GM13976 (cell line): Measurements from ENCODE around the gene ZC3H7A.

ENCODE experiments used
- DNase-seq: peaks from one replicate; pipeline ENCODE4 v3.0.0; 2012; ENCODE audit warnings: low spot score
- CTCF ChIP-seq: IDR thresholded peaks from 2 replicates; pipeline ENCODE4 v1.5.1; 2012; ENCODE audit warnings: borderline replicate concordance, mild to moderate bottlenecking; ENCODE audit not compliant: insufficient read depth; ENCODE audit errors: extremely low read depth, missing control alignments, control extremely low read depth
- in situ Hi-C: fragments of 300-500 bp; cut with MboI; formaldehyde crosslinking; loops from one replicate; pipeline ENCODE4 v1.12.0; 2022; ENCODE audit warnings: low sequenced_read_pairs, mixed read lengths, inconsistent platforms; ENCODE audit not compliant: unreplicated experiment

Gene ZC3H7A

GRCh38 chr16:11768849-11769248, 28.2 kb downstream of the ZC3H7A start:
- in situ Hi-C loops = no loop called here
- no peak for TF ChIP-seq CTCF
- peak; percentile 35 for DNase-seq

DNA sequence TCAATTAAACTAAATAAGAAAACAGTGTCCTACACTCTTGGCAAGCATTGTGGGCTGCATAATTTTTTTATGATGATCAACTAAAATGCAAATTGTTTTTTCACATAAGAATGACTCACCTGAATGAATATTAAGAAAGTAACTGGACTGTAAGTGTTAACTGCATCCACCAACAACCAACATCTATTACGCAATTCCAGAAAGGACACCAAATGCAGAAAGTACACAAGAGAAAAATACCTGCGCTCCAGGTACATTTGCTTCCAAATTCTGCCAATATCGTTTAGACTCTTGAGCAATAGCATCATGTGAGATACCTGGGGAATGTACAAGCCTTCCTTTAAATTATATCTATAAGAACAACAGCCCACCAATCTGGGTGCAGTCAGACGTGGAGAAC, 34.6 kb downstream of the ZC3H7A start:
- in situ Hi-C loops = no loop called here
- no peak for TF ChIP-seq CTCF
- no peak for DNase-seq

DNA sequence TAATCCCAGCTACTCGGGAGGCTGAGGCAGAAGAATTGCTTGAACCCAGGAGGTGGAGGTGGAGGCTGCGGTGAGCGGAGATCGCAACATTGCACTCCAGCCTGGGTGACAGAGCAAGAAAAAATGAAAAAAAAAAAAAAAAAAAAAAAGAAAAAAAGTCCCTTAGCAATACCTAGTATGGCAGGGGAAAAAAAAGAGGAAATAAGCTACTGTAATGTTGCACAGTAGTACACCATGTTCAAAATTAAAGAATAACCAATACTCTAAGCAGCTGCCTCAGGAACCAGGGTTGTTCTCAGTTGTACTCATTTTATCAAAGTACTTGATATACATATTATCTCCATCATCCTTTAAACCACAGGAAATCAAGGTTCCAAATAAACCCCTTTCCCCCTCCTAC, 37.1 kb downstream of the ZC3H7A start:
- DNase-seq = no peak
- no peak for TF ChIP-seq CTCF
- in situ Hi-C loops = no loop called here

GRCh38 chr16:11759163-11759834, 37.8 kb downstream of the ZC3H7A start:
- in situ Hi-C loops = no loop called here
- no peak for DNase-seq
- no peak for TF ChIP-seq CTCF

DNA sequence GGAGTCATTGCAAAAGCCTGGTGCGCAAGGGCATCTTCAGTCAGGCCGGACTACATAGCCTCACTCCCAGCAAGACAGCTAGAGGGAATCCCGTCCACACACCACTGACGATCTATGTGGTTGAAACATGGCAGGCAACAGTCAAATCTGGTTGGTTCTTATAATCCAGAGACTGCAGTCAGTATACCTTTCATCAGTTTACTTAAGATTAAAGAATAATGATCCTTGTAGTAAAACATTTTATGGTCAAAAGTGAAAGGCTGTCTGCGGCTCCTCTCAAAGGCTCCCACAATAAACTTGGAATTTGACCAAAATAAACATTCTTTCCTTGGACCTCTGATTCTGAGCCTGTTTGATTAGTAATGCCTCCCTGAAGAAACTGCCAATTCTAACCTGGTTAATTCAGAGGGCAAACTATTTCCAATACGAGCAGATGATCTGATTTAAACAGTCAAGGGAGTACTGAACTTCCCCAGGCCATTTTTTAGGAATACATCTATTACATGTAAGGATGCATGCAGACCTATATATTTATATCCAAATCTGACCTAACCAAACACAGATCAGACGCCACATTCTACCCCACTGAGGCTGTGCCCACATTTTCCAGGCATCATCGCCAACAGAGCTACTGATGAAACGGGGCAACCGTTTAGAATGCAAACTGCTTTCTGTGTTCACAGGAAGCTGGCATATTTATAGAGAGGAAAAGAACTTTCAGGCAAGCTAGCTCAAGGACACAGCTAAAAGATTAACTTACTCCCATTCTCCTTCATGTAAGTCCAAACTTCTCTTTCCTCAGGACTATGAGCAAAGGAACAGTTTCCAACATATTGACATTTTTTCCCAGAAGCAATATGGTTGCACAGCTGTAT, 39.1 kb downstream of the ZC3H7A start:
- in situ Hi-C loops = no loop called here
- no peak for TF ChIP-seq CTCF
- DNase-seq = no peak

- in situ Hi-C loops = no loop called here
- no peak for TF ChIP-seq CTCF
- DNase-seq = no peak
Measured at GRCh38 chr16:11756248-11756647, 40.8 kb downstream of the ZC3H7A start.
